Caco-2 (cell line): ENCODE data around the gene HMCES. TPM values are rescaled to one million over a fixed set of nuclear protein-coding genes. Genes with fewer than 3 reads are reported as not detected.

ENCODE experiments used
- BruUV-seq: library from RNA; stranded (reverse); fragments of 400-500 nt; replicated peaks from 2 replicates; lab custom pipeline; 2021; lab: Mats Ljungman, UMichigan
- CTCF ChIA-PET: fragments of 300-600 bp; sonication (Branson Sonifier 250); formaldehyde crosslinking; loops from one replicate; lab custom pipeline; 2022; ENCODE audit warnings: antibody characterized with exemption; lab: Charles Lee
- POLR2A ChIA-PET: fragments of 300-600 bp; sonication (Branson Sonifier 250); formaldehyde crosslinking; loops from one replicate; lab custom pipeline; 2022; ENCODE audit warnings: antibody characterized with exemption; lab: Charles Lee
- DNase-seq, 2 experiments: peaks; one replicate each; pipeline versions ENCODE4 v3.0.0 to v3.0.0-alpha.2; 2020 to 2022
- H3K27me3 ChIP-seq: replicated peaks from 2 replicates; pipeline ENCODE4 v1.6.0; 2011; ENCODE audit warnings: low read length; ENCODE audit not compliant: control insufficient read depth, insufficient read depth
- H3K36me3 ChIP-seq: 2 replicates; pipeline ENCODE4 v1.5.1; 2011; ENCODE audit warnings: low read length; ENCODE audit not compliant: control insufficient read depth, insufficient read depth
- H3K4me1 ChIP-seq: fragments of 250-450 bp; sonication (Bioruptor Pico); 2 replicates; pipeline ENCODE4 v1.5.1; 2020; ENCODE audit warnings: mild to moderate bottlenecking
- H3K4me3 ChIP-seq: 2 replicates; pipeline ENCODE4 v1.5.1; 2011; ENCODE audit warnings: low read depth, mild to moderate bottlenecking, control low read depth, low read length
- H3K9me3 ChIP-seq: fragments of 250-450 bp; sonication (Bioruptor Pico); 2 replicates; pipeline ENCODE4 v1.5.1; 2020; ENCODE audit warnings: mild to moderate bottlenecking, moderate library complexity
- H3K27ac Mint-ChIP-seq: one replicate; pipeline ENCODE4 v1.8.0; 2022; ENCODE audit warnings: mixed read lengths; ENCODE audit not compliant: unreplicated experiment
- H3K27me3 Mint-ChIP-seq: one replicate; pipeline ENCODE4 v1.8.0; 2022; ENCODE audit warnings: mixed read lengths; ENCODE audit not compliant: insufficient read depth, unreplicated experiment
- H3K36me3 Mint-ChIP-seq: one replicate; pipeline ENCODE4 v1.8.0; 2022; ENCODE audit warnings: mild to moderate bottlenecking, mixed read lengths; ENCODE audit not compliant: insufficient read depth, unreplicated experiment
- H3K4me1 Mint-ChIP-seq: one replicate; pipeline ENCODE4 v1.8.0; 2022; ENCODE audit warnings: low read depth, mixed read lengths; ENCODE audit not compliant: unreplicated experiment
- H3K4me3 Mint-ChIP-seq: one replicate; pipeline ENCODE4 v1.8.0; 2022; ENCODE audit warnings: mild to moderate bottlenecking, moderate library complexity, mixed read lengths; ENCODE audit not compliant: unreplicated experiment
- H3K9me3 Mint-ChIP-seq: one replicate; pipeline ENCODE4 v1.8.0; 2022; ENCODE audit warnings: mixed read lengths; ENCODE audit not compliant: unreplicated experiment
- intact Hi-C: fragments of 100-400 bp; cut with micrococcal nuclease; formaldehyde crosslinking; loops from one replicate; pipeline ENCODE4 v1.10.0; 2022; ENCODE audit not compliant: unreplicated experiment
- total RNA-seq: library from RNA; stranded (reverse); gene quantifications from 2 replicates; pipeline ENCODE4 v1.2.3, GENCODE V29; 2022
- TF ChIP-seq, protein P1 (sequence below), 2 experiments: fragments of 200-600 bp in 1 of 2; IDR thresholded peaks; 1 replicate in 1 of 2; 2 replicates in 1 of 2; pipeline versions ENCODE4 v1.5.1 to v1.8.0; 2011 to 2022; ENCODE audit warnings: antibody characterized with exemption in 1 of 2, control low read depth in 1 of 2, inconsistent platforms in 1 of 2, low read depth in 1 of 2, low read length in 1 of 2, mild to moderate bottlenecking in 1 of 2, moderate library complexity in 1 of 2; ENCODE audit not compliant: insufficient read depth in 1 of 2, severe bottlenecking in 1 of 2, unreplicated experiment in 1 of 2

Gene HMCES
- total RNA-seq, 1 experiment from 2014 or later: 47.7 TPM

DNA sequence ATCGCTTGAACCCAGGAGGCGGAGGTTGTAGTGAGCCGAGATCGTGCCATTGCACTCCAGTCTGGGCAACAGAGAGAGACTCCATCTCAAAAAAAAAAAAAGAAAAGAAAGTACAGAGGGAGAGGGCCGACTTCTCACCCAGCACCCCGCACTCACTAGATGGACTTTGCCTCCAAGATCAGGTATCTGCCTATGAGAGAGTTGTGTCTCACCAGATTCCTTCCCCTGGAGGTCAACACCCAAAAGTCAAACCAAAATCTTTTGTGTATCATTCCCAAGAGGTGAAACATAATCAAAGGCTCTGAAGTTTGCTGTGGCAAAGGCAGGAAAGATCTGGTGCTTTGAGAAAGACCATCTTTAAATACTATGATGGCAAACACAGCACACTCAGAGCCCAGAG is 51.2 kb downstream of the HMCES start:
- no peaks in the 10 kb centered on the region for H3K9me3 ChIP-seq
- H3K4me3 Mint-ChIP-seq: no peak overlapping the region
- H3K36me3 ChIP-seq: no peaks in the 10 kb centered on the region
- ChIA-PET CTCF (no interaction called here), POLR2A (no interaction called here)
- H3K27me3 Mint-ChIP-seq: no peaks in the 10 kb centered on the region
- H3K4me1 ChIP-seq: no peaks in the 10 kb centered on the region
- no peaks in the 10 kb centered on the region for H3K27me3 ChIP-seq
- peaks cover 7% of the 10 kb centered on the region for H3K4me1 Mint-ChIP-seq
- peaks cover 5% of the 10 kb centered on the region for H3K36me3 Mint-ChIP-seq
- H3K4me3 ChIP-seq: no peak overlapping the region
- no peaks in the 10 kb centered on the region for H3K9me3 Mint-ChIP-seq
- intact Hi-C loops: no loop called here
- no peak for DNase-seq
- H3K27ac Mint-ChIP-seq: no peak overlapping the region
- no TSS peak for BruUV-seq
- TF ChIP-seq, protein P1, sequence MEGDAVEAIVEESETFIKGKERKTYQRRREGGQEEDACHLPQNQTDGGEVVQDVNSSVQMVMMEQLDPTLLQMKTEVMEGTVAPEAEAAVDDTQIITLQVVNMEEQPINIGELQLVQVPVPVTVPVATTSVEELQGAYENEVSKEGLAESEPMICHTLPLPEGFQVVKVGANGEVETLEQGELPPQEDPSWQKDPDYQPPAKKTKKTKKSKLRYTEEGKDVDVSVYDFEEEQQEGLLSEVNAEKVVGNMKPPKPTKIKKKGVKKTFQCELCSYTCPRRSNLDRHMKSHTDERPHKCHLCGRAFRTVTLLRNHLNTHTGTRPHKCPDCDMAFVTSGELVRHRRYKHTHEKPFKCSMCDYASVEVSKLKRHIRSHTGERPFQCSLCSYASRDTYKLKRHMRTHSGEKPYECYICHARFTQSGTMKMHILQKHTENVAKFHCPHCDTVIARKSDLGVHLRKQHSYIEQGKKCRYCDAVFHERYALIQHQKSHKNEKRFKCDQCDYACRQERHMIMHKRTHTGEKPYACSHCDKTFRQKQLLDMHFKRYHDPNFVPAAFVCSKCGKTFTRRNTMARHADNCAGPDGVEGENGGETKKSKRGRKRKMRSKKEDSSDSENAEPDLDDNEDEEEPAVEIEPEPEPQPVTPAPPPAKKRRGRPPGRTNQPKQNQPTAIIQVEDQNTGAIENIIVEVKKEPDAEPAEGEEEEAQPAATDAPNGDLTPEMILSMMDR (IDR thresholded peaks at IDR 0.05; ENCODE audit: insufficient read depth in 1 of 2, low read depth in 1 of 2, low read length in 1 of 2, severe bottlenecking in 1 of 2, unreplicated experiment in 1 of 2): no peak

DNA sequence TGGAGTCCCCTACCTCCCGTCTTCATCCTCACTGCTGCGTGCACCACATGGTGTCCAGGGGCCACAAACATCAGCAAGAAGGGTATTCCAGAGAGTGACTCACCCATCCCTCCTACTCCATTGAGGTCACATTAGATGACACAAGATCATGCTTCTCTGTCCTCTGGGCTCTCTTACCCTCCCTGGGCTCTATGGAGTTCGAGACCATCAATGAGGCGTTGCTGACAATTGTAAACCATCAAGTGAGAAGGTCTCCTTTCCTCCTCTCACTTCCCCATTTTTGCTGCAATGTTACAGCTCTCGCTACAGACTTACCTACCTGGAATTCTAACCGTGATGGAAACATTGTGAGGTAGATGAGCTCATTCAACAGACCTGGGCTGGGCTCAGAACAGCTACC is 51.7 kb downstream of the HMCES start:
- intact Hi-C loops: no loop called here
- H3K36me3 ChIP-seq: no peaks in the 10 kb centered on the region
- no peaks in the 10 kb centered on the region for H3K27me3 ChIP-seq
- H3K4me1 ChIP-seq: no peaks in the 10 kb centered on the region
- Mint-ChIP-seq H3K27ac (no peak overlapping the region), H3K27me3 (no peaks in the 10 kb centered on the region), H3K9me3 (no peaks in the 10 kb centered on the region), H3K36me3 (peaks cover 5% of the 10 kb centered on the region), H3K4me3 (no peak overlapping the region), H3K4me1 (peaks cover 7% of the 10 kb centered on the region)
- TF ChIP-seq, protein P1 (IDR thresholded peaks at IDR 0.05; ENCODE audit: insufficient read depth in 1 of 2, low read depth in 1 of 2, low read length in 1 of 2, severe bottlenecking in 1 of 2, unreplicated experiment in 1 of 2): no peak
- ChIA-PET POLR2A (no interaction called here), CTCF (interaction anchor here (0.6 kb wide), 1 partner anchor 360 kb away, joined by 3 read pairs; no protein-coding TSS in a partner anchor)
- no peak overlapping the region for H3K4me3 ChIP-seq
- no peaks in the 10 kb centered on the region for H3K9me3 ChIP-seq
- no peak for DNase-seq
- BruUV-seq: no TSS peak

DNA sequence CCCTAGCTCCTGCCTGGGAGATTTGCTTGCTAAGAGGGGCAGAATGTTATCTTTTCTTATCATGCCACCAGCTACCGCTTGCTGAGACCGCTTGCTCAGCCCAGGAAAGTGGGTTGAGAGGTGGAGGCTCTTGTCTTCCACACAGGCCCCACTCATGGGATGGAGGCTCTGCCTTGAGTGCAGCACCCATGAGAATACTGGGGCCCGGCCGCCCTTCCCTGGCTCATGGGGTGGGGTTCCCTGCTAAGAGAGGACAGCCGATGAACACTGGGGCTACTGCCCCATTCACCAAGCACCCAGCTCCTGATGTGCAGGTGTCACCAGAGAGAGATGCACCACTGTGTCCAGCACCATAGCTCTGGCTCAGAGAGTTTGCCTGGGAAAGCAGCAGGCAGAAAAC is 55.2 kb downstream of the HMCES start:
- BruUV-seq: no TSS peak
- DNase-seq: no peak

More for the DNA sequence above, 55.2 kb downstream of the HMCES start:
- Histone ChIP-seq H3K36me3 (no peaks in the 10 kb centered on the region), H3K27me3 (no peaks in the 10 kb centered on the region), H3K4me1 (no peaks in the 10 kb centered on the region), H3K4me3 (no peak overlapping the region), H3K9me3 (no peaks in the 10 kb centered on the region)
- Mint-ChIP-seq H3K36me3 (peaks cover 5% of the 10 kb centered on the region), H3K4me1 (peaks cover 7% of the 10 kb centered on the region), H3K4me3 (no peak overlapping the region), H3K27ac (no peak overlapping the region), H3K9me3 (no peaks in the 10 kb centered on the region), H3K27me3 (no peaks in the 10 kb centered on the region)
- POLR2A ChIA-PET: no interaction called here
- intact Hi-C loops: no loop called here
- CTCF ChIA-PET: no interaction called here
- TF ChIP-seq, protein P1 (IDR thresholded peaks at IDR 0.05; ENCODE audit: insufficient read depth in 1 of 2, low read depth in 1 of 2, low read length in 1 of 2, severe bottlenecking in 1 of 2, unreplicated experiment in 1 of 2): no peak
